NT2/D1 (cell line): ENCODE results near the gene ASIP.

Experiments
- DNase-seq: peaks from one replicate; pipeline ENCODE4 v3.0.0-alpha.2; 2011; ENCODE audit warnings: low read depth, low spot score
- H3K27me3 ChIP-seq: 2 replicates; pipeline ENCODE4 v1.6.0; 2011; ENCODE audit warnings: mild to moderate bottlenecking; ENCODE audit not compliant: insufficient read length, insufficient read depth
- H3K36me3 ChIP-seq: 2 replicates; pipeline ENCODE4 v1.6.1; 2011; ENCODE audit warnings: mild to moderate bottlenecking, low read length, mixed read lengths; ENCODE audit not compliant: insufficient read depth, insufficient read length
- H3K4me1 ChIP-seq: 2 replicates; pipeline ENCODE4 v1.5.1; 2011; ENCODE audit not compliant: insufficient read depth, insufficient read length
- H3K4me3 ChIP-seq: 2 replicates; pipeline ENCODE4 v1.5.1; 2011; ENCODE audit warnings: low read depth; ENCODE audit not compliant: insufficient read length
- H3K9ac ChIP-seq: 2 replicates; pipeline ENCODE4 v1.6.0; 2011; ENCODE audit warnings: low read depth; ENCODE audit not compliant: insufficient read length
- H3K9me3 ChIP-seq: 2 replicates; pipeline ENCODE4 v1.5.1; 2011; ENCODE audit warnings: mild to moderate bottlenecking, low read length; ENCODE audit not compliant: insufficient read depth
- SUZ12 ChIP-seq: IDR thresholded peaks from 2 replicates; pipeline ENCODE4 v1.6.1; 2011; ENCODE audit not compliant: insufficient read length, insufficient read depth; ENCODE audit errors: extremely low read depth
- YY1 ChIP-seq: IDR thresholded peaks from 2 replicates; pipeline ENCODE4 v1.6.1; 2011; ENCODE audit not compliant: insufficient read length, insufficient read depth
- ZNF274 ChIP-seq: IDR thresholded peaks from 2 replicates; pipeline ENCODE4 v1.6.1; 2011; ENCODE audit warnings: mild to moderate bottlenecking, low read depth, low read length

ASIP gene

GRCh38 chr20:34299556-34300255, 58.5 kb downstream of the ASIP start:
- Histone ChIP-seq H3K4me3 (no peak overlapping the region), H3K36me3 (peaks cover 53% of the 10 kb centered on the region), H3K9me3 (no peaks in the 10 kb centered on the region), H3K4me1 (peaks cover 10% of the 10 kb centered on the region), H3K27me3 (no peaks in the 10 kb centered on the region), H3K9ac (no peak overlapping the region)
- no peak for TF ChIP-seq SUZ12
- TF ChIP-seq YY1: no peak
- no peak for TF ChIP-seq ZNF274
- DNase-seq: no peak

GRCh38 chr20:34300256-34300806, 59.1 kb downstream of the ASIP start:
- Histone ChIP-seq H3K4me1 (peaks cover 10% of the 10 kb centered on the region), H3K27me3 (no peaks in the 10 kb centered on the region), H3K9ac (peak overlapping the region; percentile 29), H3K9me3 (no peaks in the 10 kb centered on the region), H3K4me3 (no peak overlapping the region), H3K36me3 (peaks cover 46% of the 10 kb centered on the region)
- no peak for DNase-seq
- no peak for TF ChIP-seq YY1
- no peak for TF ChIP-seq ZNF274
- TF ChIP-seq SUZ12: no peak

- peak overlapping the region; percentile 12 for H3K4me3 ChIP-seq
- H3K4me1 ChIP-seq: peaks cover 10% of the 10 kb centered on the region
- TF ChIP-seq ZNF274: no peak
- no peak for TF ChIP-seq SUZ12
- TF ChIP-seq YY1: no peak
- H3K9ac ChIP-seq: no peak overlapping the region
- no peaks in the 10 kb centered on the region for H3K9me3 ChIP-seq
- no peak for DNase-seq
- peaks cover 40% of the 10 kb centered on the region for H3K36me3 ChIP-seq
- no peaks in the 10 kb centered on the region for H3K27me3 ChIP-seq
These were observed 59.8 kb downstream of the ASIP start for GRCh38 chr20:34300809-34301586.

- Histone ChIP-seq H3K9ac (peak overlapping the region; percentile 76), H3K27me3 (no peaks in the 10 kb centered on the region), H3K4me3 (peak overlapping the region; percentile 79), H3K9me3 (no peaks in the 10 kb centered on the region), H3K36me3 (peaks cover 33% of the 10 kb centered on the region), H3K4me1 (peaks cover 10% of the 10 kb centered on the region)
- DNase-seq: no peak
- TF ChIP-seq SUZ12 (no peak), YY1 (no peak), ZNF274 (no peak)
These were observed 60.5 kb downstream of the ASIP start for GRCh38 chr20:34301587-34302311.

GRCh38 chr20:34302312-34302722, 61.1 kb downstream of the ASIP start:
- peaks cover 30% of the 10 kb centered on the region for H3K36me3 ChIP-seq
- H3K27me3 ChIP-seq: no peaks in the 10 kb centered on the region
- H3K9ac ChIP-seq: peak overlapping the region; percentile 76
- H3K4me3 ChIP-seq: peak overlapping the region; percentile 79
- TF ChIP-seq ZNF274: no peak
- no peak for TF ChIP-seq YY1
- TF ChIP-seq SUZ12: no peak
- H3K9me3 ChIP-seq: no peaks in the 10 kb centered on the region
- no peak for DNase-seq
- peaks cover 10% of the 10 kb centered on the region for H3K4me1 ChIP-seq

GRCh38 chr20:34302723-34303533, 61.7 kb downstream of the ASIP start, which contains the start of gene AHCY:
Gene AHCY, minus strand, starts transcription at chr20:34303355. Its CDS starts 85 bp downstream, at chr20:34303270.
- no peaks in the 10 kb centered on the region for H3K27me3 ChIP-seq
- H3K36me3 ChIP-seq: peaks cover 30% of the 10 kb centered on the region
- no peaks in the 10 kb centered on the region for H3K9me3 ChIP-seq
- peak within 1 kb of the TSS; percentile 79 for H3K4me3 ChIP-seq
- peak; percentile 97 for DNase-seq
- no peak for TF ChIP-seq ZNF274
- peak; percentile 24 for TF ChIP-seq YY1
- peak within 1 kb of the TSS; percentile 76 for H3K9ac ChIP-seq
- peaks cover 10% of the 10 kb centered on the region for H3K4me1 ChIP-seq
